DND-41 (cell line): ENCODE measurements around the gene RARRES1.

Experiments used
- ATAC-seq: fragments of 200-7000 bp; cut with Tn5 transposase; 3 replicates; pipeline ENCODE4 v1.9.1; 2021; ENCODE audit warnings: low read depth; ENCODE audit not compliant: insufficient read depth
- DNase-seq: peaks from one replicate; pipeline ENCODE4 v3.0.0-alpha.2; 2020
- H2AFZ ChIP-seq: 2 replicates; pipeline ENCODE4 v1.6.0; 2012; ENCODE audit warnings: low read depth, low read length
- H3K27ac ChIP-seq: 2 replicates; pipeline ENCODE4 v1.5.1; 2012; ENCODE audit warnings: low read length, inconsistent platforms
- H3K27me3 ChIP-seq: fragments of 200-600 bp; sonication (generic); 2 replicates; pipeline ENCODE4 v1.6.0; 2012; ENCODE audit warnings: low read length, mild to moderate bottlenecking, inconsistent platforms; ENCODE audit not compliant: insufficient read depth, poor library complexity
- H3K36me3 ChIP-seq: 2 replicates; pipeline ENCODE4 v1.5.1; 2012; ENCODE audit warnings: low read length, inconsistent platforms; ENCODE audit not compliant: insufficient read depth
- H3K4me1 ChIP-seq: 2 replicates; pipeline ENCODE4 v1.5.1; 2012; ENCODE audit warnings: mild to moderate bottlenecking, low read length; ENCODE audit not compliant: insufficient read depth
- H3K4me2 ChIP-seq: 2 replicates; pipeline ENCODE4 v1.6.0; 2012; ENCODE audit warnings: mild to moderate bottlenecking, moderate library complexity, low read length, inconsistent platforms; ENCODE audit not compliant: insufficient read depth
- H3K4me3 ChIP-seq, 2 experiments: fragments of 200-600 bp in 1 of 2; shearing (Covaris generic) in 1 of 2; 2 replicates each; pipeline ENCODE4 v1.5.1; 2012 to 2016; ENCODE audit warnings: inconsistent platforms in 2 of 2, low read length in 2 of 2, mild to moderate bottlenecking in 2 of 2, low read depth in 1 of 2, moderate library complexity in 1 of 2
- H3K79me2 ChIP-seq: 2 replicates; pipeline ENCODE4 v1.6.0; 2012; ENCODE audit warnings: low read length, inconsistent platforms; ENCODE audit not compliant: insufficient read depth
- H3K9ac ChIP-seq: 2 replicates; pipeline ENCODE4 v1.6.0; 2012; ENCODE audit warnings: low read depth, mild to moderate bottlenecking, inconsistent platforms, low read length, moderate library complexity
- H3K9me3 ChIP-seq: 2 replicates; pipeline ENCODE4 v1.5.1; 2012; ENCODE audit warnings: low read length, moderate library complexity, mild to moderate bottlenecking, inconsistent platforms; ENCODE audit not compliant: insufficient read depth, severe bottlenecking
- H4K20me1 ChIP-seq: 2 replicates; pipeline ENCODE4 v1.6.0; 2012; ENCODE audit warnings: low read length; ENCODE audit not compliant: insufficient read depth
- CTCF ChIP-seq: IDR thresholded peaks from 2 replicates; pipeline ENCODE4 v1.5.1; 2012; ENCODE audit warnings: borderline replicate concordance, low read length, moderate library complexity, mild to moderate bottlenecking; ENCODE audit not compliant: poor library complexity, severe bottlenecking; ENCODE audit errors: extremely low read depth
- EZH2 ChIP-seq: IDR thresholded peaks from 3 replicates; pipeline ENCODE4 v1.6.1; 2012; ENCODE audit warnings: borderline replicate concordance, low read depth, mild to moderate bottlenecking, moderate library complexity, low read length, inconsistent platforms; ENCODE audit not compliant: severe bottlenecking

RARRES1 gene

DNA sequence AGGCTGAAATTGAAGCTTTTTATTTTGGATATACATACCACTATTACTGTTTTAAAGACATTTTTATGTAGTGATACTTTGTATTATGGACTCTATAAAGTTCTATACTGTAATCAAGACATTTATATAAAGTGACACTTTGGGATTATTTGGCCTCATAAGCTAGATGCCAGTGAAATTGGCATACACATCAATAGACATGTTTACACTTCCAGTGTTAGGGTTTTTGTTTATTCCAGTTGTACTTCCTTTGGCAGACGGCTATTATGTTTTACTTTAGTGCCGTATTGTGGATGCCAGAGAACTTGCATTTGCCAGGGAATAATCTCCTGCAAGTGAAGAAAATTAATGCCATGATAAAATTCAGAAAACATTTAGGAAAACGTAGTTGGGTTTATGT lies 65.8 kb downstream of the RARRES1 start:
- Histone ChIP-seq H2AFZ (no peak overlapping the region), H3K27me3 (no peaks in the 10 kb centered on the region), H3K27ac (no peak overlapping the region), H4K20me1 (peaks cover 3% of the 10 kb centered on the region; the same call in 1 of the 2 replicates), H3K4me2 (no peak overlapping the region), H3K4me3 (no peak overlapping the region), H3K36me3 (peaks cover 88% of the 10 kb centered on the region), H3K4me1 (no peaks in the 10 kb centered on the region), H3K79me2 (no peaks in the 10 kb centered on the region; the same call in 1 of the 2 replicates), H3K9ac (no peak overlapping the region), H3K9me3 (no peaks in the 10 kb centered on the region)
- no peak for TF ChIP-seq CTCF
- TF ChIP-seq EZH2: no peak
- DNase-seq (no peak), ATAC-seq (no peak)

DNA sequence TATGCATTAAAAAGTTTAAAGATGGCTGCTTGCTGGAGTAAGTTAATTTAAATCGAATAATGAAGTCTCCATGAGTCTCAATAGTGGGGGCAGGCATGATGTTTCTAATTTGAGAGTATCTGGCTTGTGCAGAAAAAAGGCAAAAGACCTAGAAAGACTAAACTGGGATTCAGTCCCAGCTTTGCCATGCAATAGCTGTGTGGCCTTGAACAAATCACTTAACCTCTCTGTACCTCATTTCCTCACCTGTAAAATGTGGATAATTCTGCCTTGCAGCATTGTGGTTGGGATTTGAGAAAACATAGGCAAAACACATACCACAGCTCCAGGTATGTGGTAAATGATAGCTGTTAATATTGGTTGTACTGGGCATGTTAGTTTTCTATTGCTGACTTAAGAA lies 68.4 kb downstream of the RARRES1 start:
- Histone ChIP-seq H3K27ac (no peak overlapping the region), H3K27me3 (no peaks in the 10 kb centered on the region), H3K9me3 (no peaks in the 10 kb centered on the region), H3K79me2 (no peaks in the 10 kb centered on the region; the same call in 1 of the 2 replicates), H3K9ac (no peak overlapping the region), H2AFZ (no peak overlapping the region), H3K4me1 (no peaks in the 10 kb centered on the region), H3K4me2 (no peak overlapping the region), H4K20me1 (peaks cover 3% of the 10 kb centered on the region; the same call in 1 of the 2 replicates), H3K4me3 (no peak overlapping the region), H3K36me3 (peaks cover 97% of the 10 kb centered on the region)
- TF ChIP-seq CTCF (no peak), EZH2 (no peak)
- DNase-seq (no peak), ATAC-seq (no peak)

- H3K36me3 ChIP-seq: peaks cover 95% of the 10 kb centered on the region
- H3K4me3 ChIP-seq: no peak overlapping the region
- H3K27ac ChIP-seq: no peak overlapping the region
- no peaks in the 10 kb centered on the region for H3K27me3 ChIP-seq
- H2AFZ ChIP-seq: no peak overlapping the region
- no peak for ATAC-seq
- peaks cover 3% of the 10 kb centered on the region; the same call in 1 of the 2 replicates for H4K20me1 ChIP-seq
- no peak for DNase-seq
- no peaks in the 10 kb centered on the region; the same call in 1 of the 2 replicates for H3K79me2 ChIP-seq
- TF ChIP-seq EZH2: no peak
- no peak for TF ChIP-seq CTCF
- no peak overlapping the region for H3K9ac ChIP-seq
- H3K4me2 ChIP-seq: no peak overlapping the region
- no peaks in the 10 kb centered on the region for H3K9me3 ChIP-seq
- no peaks in the 10 kb centered on the region for H3K4me1 ChIP-seq
Measured at GRCh38 chr3:158663246-158663645, 69.0 kb downstream of the RARRES1 start.

- H4K20me1 ChIP-seq: peaks cover 3% of the 10 kb centered on the region; the same call in 1 of the 2 replicates
- peaks cover 85% of the 10 kb centered on the region for H3K36me3 ChIP-seq
- no peak overlapping the region for H3K4me2 ChIP-seq
- H3K4me1 ChIP-seq: no peaks in the 10 kb centered on the region
- H3K9ac ChIP-seq: no peak overlapping the region
- H3K4me3 ChIP-seq: no peak overlapping the region
- H3K9me3 ChIP-seq: no peaks in the 10 kb centered on the region
- no peak for ATAC-seq
- DNase-seq: no peak
- no peak overlapping the region for H2AFZ ChIP-seq
- H3K27me3 ChIP-seq: no peaks in the 10 kb centered on the region
- no peak overlapping the region for H3K27ac ChIP-seq
- TF ChIP-seq EZH2: no peak
- no peak for TF ChIP-seq CTCF
- H3K79me2 ChIP-seq: peaks cover under 1% of the 10 kb centered on the region; the same call in 1 of the 2 replicates
Measured at GRCh38 chr3:158660711-158661110, 71.5 kb downstream of the RARRES1 start.
